SH-SY5Y (cell line): ENCODE results near the gene MYO1D.

ENCODE experiments used
- GATA2 ChIP-seq: IDR thresholded peaks from 2 replicates; pipeline ENCODE4 v1.6.1; 2011; ENCODE audit warnings: mild to moderate bottlenecking, low read depth, low read length
- GATA3 ChIP-seq: IDR thresholded peaks from 2 replicates; pipeline ENCODE4 v1.6.1; 2011; ENCODE audit warnings: low read depth, mild to moderate bottlenecking, low read length, moderate library complexity

DNA sequence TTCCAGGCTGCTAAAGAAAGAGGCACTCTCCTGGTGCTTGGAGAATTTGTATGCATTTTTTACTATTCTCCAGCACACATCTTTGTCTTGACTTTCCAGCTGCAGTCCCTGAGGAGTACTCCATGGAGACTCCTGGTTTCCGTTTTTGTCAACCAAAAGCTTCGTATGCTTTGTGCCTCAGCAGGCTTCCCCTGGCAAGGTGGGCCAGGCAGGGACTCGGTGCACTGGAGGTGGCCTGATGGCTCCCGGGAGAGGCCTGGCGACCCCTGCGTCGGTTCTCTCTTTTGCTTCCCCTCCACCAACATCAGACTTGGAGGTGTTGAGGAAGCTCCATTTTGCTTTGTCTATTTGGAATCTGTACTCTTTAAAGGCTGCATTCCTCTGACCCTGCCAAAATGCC, 366.5 kb downstream of the MYO1D start:
- TF ChIP-seq GATA2: no peak
- no peak for TF ChIP-seq GATA3
